NCI-H146 (cell line): Measurements from ENCODE around the gene HSF5.

Source experiments
- DNase-seq: peaks from one replicate; lab custom pipeline; 2025; lab: John Stamatoyannopoulos, UW

Gene HSF5

DNA sequence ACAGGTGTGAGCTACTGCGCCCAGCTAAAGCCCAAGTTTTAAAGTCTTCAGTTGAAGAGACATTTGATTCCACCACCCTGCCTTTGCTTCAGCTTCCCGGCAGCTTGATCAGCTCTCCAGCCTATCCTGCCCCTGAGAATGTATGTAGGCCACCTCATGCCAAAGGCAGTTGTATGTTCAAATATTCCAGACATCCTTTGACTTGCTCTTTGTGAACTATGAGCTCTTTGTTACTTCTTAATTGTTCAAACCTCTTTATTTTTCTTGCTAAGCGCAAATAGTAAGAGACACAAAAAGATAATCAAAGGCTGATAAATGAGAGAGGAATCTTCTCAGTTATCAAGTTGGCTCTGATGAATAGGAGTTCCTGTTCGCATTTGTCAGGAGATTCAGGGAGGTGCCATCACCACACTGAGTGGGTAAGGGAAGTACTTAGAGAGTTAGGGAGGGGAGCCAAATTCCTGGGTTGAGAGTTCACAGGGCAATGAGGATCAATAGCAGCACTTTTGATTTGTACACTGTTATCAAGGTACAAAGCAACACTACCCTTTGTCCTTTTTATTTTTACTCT is 104.2 kb downstream of the HSF5 start:
- DNase-seq: no peak

DNA sequence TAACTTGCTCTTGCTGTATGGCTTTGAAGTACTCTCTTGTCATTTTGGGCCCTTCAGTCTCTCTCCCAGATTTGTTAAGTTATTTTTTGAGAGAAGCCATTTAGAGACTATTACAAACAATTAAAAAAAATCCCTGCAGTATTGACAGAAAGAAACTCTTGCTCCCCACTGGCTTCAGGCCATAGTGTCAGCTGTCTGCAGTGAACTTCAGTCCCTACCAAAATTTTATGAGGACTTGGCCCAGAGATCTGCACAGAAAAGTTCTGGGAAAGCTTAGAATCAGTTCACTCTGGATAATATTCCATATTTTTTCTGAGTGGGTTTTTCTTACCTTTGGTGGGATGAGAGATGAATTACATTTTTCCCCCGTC is 105.4 kb downstream of the HSF5 start:
- DNase-seq: no peak

DNA sequence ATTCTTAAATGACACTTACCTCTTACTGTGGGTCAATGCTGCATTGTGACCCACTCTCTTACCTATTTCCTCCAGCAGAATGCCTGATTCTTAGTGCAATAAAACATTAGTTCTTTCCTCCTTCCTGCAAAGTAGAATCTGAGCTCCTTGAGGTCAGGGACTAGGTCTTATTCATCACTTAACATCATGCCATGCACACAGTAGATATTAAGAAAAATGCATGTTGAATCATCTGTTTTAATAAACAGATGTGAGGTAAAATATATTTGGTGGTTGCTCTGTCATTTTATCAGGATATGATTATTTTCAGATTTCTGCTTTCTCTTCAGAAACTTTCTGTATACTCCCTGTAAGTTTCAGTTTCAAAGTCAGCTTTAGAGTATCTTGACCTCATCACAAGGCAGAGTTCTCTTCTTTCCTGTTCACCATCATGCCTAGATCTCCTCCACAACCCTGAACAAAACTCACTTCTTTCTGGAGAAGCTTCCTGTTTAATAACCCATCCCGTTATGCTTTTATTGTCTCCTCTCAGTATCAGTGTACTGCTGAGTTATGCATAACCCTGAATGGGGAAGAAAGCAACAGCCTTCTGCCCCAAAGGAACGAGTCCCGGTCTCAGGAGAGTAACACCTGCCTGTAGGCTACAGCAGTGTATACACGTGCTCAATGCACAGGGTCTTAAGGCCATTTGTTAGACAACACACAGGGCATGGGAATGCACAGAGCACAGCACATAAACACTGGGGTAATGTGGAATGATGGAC is 105.9 kb downstream of the HSF5 start:
- DNase-seq: no peak

DNA sequence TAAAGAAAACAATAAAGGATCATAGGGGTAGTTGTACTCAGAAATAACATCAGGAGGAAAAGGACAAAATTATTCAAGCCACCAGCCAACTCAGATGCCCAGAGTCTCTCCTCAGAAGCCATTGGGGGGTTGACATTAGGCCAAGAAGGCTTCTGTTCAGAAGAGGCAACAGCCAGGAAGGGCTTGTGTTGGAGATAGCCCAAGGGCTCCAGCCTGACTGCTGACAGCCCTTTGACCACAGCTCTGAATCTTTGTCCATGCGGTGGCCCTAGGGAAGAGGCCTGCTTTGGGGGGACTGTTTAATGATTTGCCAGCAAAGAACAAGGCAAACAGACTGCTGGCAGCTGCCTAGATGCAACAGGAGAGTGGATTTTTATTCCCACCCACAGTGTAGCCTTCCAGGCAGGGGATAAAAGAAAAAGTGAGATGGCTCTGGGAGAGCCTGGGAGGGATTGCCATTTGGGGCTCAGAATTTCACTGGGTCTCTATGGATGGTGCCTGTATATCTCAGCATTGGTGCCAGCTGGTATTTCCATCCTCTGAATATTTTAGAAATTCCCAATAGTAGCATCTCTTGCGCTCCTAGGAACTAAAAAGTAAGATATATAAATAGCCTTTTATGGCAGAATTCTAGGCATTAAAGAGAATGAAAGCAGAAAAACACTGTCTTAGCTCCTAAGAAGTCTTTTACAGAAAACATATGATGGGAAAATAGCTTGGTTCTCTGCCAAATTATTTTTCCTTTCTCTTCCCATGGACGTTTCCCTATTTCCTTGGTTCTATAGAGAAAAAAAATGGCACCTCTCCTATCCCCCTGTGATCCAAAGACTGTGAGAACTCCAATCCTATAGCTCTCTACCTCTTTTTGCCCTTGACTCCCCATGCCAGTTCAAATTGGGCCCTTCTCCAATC is 106.8 kb downstream of the HSF5 start:
- DNase-seq: no peak

DNA sequence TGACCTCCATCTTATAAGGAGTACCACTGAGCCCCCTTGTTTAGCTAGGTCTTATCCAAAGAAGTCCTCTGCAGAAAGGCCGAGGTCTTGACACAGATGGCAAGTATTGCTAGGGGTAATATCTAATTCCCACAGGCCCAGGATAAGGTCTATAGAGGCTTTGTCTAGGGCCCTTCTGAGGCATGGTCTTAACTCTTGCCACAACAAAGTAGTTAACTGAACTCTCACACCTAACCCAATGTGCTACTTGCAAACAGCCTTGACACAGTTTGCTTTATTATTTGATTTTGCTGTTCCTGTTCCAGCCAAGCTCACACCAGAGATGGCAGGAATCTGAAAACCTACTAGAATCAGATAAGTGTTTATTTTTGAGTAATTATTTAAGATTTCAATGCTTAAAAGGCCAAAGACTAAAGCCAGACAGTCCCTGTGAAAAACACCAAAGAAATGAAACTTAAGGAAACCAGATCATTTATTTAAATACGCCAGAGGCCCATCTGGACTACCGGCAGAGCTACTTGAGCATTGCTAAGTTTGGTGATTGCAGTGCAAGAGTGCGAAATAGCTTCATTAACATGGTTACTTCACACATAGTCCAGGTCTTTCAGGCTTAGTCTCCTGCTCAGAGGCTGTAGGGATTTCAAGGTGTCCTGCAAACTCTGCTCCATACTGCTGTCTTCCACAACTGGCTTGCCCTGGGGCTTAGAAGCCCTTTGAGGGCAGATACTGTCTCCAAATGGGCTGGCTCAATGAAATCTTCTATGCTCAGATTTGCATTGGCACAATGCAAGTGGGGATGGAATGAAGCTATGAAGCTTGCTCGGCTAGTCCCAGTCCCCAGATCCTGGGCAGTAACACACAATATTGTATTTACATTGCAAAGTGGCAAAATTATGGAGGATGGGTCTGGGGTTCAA is 107.7 kb downstream of the HSF5 start:
- DNase-seq: no peak

DNA sequence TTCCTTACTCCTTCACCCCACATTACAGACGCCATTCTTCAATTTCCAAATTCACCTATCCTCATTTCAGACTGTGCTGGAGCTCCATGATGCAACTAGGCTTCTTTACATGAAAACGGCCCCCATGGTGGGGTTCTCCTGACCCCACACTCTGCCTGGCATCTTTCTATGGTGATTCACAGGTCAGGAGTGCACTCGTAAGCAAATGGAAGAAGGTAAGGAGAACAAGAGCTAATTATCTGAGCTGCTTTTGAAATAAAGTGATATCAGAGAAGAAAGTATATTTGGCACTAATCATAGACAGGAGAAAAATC is 108.7 kb downstream of the HSF5 start:
- DNase-seq: no peak

DNA sequence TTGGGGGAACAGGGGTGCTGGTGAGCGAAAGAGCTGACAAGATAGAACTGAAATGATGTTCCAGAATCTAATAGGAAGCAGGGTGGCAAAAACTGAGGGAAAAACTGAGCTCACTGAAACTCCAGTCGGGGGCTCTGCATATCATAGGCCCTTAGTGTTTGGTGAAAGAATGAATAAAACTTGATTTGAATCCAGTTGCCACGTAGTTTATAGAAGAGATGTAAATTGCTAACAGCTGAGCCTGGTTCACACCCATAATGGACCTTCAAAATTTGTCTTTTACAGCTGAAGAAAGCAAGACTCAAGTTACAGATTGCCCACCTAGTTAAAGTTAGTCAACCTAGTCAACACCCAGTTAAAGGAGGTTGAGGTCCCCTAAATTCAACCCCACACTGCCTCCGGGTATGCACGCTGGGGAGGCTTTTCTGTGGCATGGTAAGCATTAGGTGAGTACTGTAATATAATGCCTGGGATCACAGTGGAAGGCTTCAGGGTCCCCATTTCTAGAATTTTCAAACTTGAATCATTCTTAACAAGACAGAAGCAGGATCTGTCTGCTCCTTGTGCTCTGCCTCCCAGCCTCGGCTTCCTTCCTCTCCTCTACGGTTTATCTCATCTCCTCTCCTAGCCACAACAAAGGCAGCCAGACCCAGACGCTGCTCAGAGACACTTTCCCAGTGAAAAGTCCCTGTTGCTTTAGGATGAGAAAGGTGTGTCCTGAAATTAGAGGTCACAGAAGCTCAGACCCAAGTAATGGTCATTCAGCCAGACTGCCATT is 109.3 kb downstream of the HSF5 start:
- DNase-seq: no peak

DNA sequence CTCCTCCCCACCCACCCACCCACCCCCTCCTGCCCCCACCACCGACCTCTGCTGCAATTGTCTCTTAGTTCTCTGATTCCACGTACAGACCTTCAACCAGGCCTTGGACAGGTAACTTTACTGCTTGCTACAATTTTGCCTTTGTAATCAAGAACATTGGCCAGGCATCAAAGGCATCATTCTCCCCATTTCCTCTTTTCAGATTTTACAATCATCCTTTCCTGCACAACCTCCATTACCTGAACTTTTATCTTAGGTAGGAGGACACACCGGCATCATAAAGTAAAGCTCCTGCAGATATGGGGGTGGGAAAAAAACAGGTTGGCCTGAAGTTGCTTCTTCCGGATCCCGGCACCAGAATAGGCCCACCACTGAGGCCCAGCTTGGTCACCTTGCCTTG is 110.5 kb downstream of the HSF5 start:
- no peak for DNase-seq

DNA sequence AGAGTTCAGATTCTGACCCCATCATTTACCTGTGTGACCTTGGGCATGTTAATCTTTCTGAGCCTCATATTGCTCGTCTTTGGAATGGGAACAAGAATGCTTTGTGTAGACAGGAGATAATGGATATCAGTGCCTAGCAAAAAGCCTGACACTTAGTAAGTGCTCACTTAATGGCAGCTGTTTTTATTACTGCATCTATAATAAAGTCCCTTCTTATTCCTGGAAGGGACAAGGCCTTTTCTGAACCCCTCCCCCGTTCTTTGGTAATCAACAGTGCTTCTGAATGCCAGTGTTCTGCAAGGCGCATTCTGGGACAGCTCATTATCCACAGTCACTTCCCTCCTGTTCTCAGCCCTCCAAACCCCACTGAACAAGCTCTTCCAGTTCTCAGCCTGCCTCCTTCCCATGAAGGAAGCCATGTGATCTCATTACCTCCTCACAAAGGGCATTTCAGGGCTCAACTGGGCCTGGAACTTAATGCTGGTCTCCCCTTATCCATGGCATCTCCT is 111.1 kb downstream of the HSF5 start:
- no peak for DNase-seq

DNA sequence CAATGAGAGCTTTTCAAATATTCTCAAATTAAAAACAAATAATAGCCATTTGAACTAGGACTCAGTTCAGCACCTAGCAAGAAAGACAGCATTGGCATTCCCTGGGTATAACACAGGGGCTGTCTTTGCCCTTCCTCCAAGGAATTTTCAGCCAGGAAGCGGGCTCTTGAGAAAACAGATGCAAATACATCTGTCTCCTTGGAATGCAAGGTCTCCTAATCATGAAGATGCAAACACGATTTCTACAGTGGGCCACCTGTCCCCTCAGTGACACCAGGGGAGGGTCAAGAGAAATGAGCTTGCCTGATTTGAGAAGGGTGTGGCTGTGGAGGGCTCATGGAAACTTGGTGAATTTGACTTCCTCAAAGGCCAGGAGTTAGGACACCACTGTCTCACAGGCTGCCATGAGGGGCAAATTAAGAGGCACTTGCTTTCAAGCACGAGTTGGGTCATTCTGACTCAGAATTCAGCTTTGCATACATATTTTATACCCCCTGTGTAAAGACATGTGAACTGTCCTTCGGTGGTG is 111.7 kb downstream of the HSF5 start:
- no peak for DNase-seq

DNA sequence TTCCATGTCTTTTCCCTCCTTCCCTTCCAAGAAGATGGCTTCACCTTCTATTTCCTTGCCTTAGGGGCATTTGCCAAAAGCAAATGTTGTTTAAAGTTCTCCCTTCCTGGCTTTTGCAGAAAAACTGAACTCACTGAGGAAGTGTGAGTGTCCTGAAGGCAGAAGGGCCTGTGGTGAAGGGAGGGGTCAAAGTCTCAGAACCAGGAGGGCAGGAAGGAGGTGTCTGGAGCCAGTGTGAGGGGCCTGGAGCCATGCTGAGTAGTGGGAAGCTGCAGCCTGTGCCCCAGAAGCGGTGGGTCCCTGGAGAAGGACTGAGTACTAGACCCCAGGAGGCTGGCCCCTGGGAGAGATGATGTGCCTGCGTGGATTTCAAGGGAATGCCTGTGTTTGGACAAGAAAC is 112.4 kb downstream of the HSF5 start:
- no peak for DNase-seq

DNA sequence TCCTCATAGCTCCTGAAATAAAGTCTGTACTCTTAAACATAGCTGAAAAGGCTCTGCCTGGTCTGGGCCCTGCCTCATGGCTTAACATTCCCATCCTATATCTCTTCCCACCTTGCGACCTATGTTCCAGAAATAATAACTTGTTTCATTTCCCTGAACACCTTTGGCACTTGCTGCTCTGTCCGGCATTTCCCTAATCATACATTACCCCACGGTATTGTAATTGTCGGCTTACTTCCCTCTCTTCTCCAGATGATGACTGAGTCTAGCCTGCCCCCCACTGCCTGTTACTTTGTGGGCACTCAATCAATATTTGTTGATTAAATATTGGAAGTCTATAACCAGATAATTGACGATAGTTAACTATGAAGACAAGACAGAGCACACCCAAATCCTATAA is 113.0 kb downstream of the HSF5 start:
- DNase-seq: peak; percentile 6

DNA sequence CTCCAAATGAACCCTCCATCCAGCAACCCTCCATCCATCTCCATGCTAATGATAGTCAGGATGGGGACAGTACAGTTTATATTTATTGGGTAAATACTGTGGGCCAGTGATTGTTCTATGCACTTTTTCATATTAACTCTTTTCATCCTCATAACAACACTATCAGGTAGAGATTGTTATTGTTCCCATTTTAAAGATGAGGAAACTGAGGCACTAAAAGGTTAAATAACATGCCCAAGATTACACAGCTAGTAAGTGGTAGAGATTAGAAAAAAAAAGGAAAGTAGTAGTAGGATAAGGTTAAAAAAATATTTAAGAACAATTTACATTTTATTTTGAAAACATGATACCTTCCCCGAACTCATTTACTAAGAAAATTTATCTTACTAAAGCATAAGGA is 114.3 kb downstream of the HSF5 start:
- no peak for DNase-seq

DNA sequence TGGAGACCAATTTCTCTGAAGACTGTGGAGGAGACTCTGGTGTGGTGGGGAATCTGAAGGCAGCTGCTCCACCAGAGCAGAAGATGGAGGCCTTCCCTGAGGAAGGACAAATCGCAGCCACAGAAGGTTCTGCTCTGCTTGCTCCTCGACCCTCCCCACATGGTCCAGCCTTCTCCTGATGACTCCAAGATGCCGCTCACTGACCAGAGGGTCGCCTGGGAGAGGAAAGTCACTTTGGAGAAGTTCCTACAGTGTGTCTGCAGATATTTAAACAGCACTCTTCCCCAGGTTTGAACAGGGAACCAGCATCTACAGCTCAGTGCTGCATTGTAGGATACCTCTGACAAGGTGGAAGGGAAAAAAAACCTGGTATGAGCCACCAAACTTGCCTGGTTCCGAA is 115.2 kb downstream of the HSF5 start:
- no peak for DNase-seq

DNA sequence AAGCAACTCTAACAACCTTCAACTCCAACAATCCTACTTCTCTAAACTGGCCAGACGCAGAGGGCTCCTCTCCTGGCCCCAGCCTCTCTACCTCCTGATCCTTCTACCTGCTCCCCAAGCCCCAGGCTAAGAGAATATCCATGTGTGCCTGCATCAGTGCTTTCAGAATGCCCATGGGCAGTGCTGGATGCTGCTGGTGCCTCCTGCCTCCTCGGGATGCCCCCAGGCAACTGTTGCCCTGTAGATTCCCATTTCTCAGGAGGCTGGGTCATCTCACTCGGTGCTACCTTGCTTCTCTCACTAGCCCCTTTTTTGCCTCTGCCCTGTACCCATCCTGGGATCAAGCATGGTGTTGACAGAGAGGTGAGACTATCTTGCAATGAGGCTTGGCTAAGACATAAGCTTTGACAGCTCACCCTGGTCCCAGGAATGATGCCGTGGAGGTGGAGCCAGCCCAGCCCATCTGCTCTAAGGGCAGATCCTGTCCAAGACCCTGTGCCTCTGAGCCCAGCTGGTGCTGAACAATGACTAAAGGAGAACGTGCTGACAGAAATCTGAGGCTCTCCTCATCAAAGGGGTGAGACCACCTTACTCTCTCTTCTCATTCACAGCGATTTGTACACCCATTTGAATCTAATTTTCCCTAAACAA is 116.8 kb downstream of the HSF5 start:
- DNase-seq: no peak

DNA sequence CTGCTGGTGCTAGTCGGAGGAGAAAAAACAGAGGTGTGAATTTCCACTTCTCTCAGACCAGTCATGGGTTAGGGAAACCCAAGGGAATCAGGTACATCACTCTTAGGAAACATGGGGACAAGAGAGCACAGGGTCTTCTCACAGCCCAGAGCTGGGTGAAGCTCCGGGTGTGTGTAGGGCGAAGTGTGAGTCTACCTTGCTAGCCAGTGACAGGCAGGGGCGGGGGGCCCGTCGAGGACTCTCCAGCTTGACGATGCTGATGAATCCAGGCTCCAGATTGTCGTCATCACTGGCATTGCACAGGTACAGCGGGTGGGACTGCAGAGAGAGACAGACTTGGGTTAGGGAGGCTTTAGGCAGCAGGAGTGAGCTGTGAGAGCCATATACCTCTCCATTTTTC is 117.5 kb downstream of the HSF5 start:
- DNase-seq: no peak

DNA sequence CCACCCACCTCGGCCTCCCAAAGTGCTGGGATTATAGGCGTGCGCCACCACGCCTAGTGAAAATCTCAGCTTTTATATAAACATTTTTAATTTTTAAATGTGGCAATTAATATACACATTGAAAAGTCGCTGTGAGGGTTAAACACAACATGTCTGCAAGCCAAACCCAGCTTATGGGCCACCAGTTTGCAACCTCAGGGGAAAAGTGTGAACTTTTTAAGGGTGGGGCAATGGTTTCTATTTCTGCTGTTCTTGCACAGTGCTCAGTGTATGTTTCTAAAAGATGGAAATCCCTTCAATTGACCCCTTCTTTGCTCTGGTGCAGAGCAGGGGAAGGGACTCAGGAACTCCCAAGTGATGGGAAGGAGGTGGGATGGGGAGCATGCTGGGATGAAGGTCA is 117.9 kb downstream of the HSF5 start:
- DNase-seq: no peak
